ENCODE measurements around the gene LEO1. TPM values are rescaled to one million over a fixed set of nuclear protein-coding genes. Genes with fewer than 3 reads are reported as not detected.
"Not testable (repeated sequence)": the region's sequence is repeated elsewhere in the genome, so short reads cannot be mapped to it uniquely, and the experiment has no call there.

LEO1 gene
- total RNA-seq, 4 donors from 2014 or later, result 7.9 to 14.1 (median 10.5) TPM

GRCh38 chr15:52004806-52005205 is 33.2 kb upstream of the LEO1 start:
- 96% methylated on average over 6 of the region's 6 CpGs for WGBS
- Histone ChIP-seq H3K9me3 (no peaks in the 10 kb centered on the region), H3K36me3 (no peaks in the 10 kb centered on the region), H3K27ac (replicated peaks in 1 of 4) (no peak overlapping the region), H3K27me3 (no peaks in the 10 kb centered on the region), H3K4me3 (no peak overlapping the region), H3K4me1 (peaks cover 0 to 10% (median 0%) of the 10 kb centered on the region in 4 donors)
- no peak for DNase-seq (ENCODE audit: extremely low spot score)
- TF ChIP-seq CTCF (IDR thresholded peaks at IDR 0.05) (no peak), POLR2A (IDR thresholded peaks at IDR 0.05; ENCODE audit: low read depth) (no peak), EP300 (IDR thresholded peaks at IDR 0.05) (no peak), POLR2AphosphoS5 (IDR thresholded peaks at IDR 0.05) (no peak)
- intact Hi-C loops (cut with DNase I), result no loop called here

- DNase-seq (ENCODE audit: extremely low spot score), result no peak
- intact Hi-C loops (cut with DNase I), result no loop called here
- H3K4me1 ChIP-seq, result peaks cover 0 to 10% (median 0%) of the 10 kb centered on the region in 4 donors
- WGBS, result 96% methylated on average over 1 of the region's 1 CpG
- no peak overlapping the region for H3K27ac ChIP-seq (replicated peaks in 1 of 4)
- TF ChIP-seq POLR2AphosphoS5 (IDR thresholded peaks at IDR 0.05) (no peak), CTCF (IDR thresholded peaks at IDR 0.05) (no peak), EP300 (IDR thresholded peaks at IDR 0.05) (no peak), POLR2A (IDR thresholded peaks at IDR 0.05; ENCODE audit: low read depth) (no peak)
- no peaks in the 10 kb centered on the region for H3K27me3 ChIP-seq
- no peaks in the 10 kb centered on the region for H3K9me3 ChIP-seq
- H3K36me3 ChIP-seq, result no peaks in the 10 kb centered on the region
- H3K4me3 ChIP-seq, result no peak overlapping the region
Observed at GRCh38 chr15:52003710-52004109, 32.1 kb upstream of the LEO1 start.

GRCh38 chr15:52003089-52003488 is 31.5 kb upstream of the LEO1 start:
- intact Hi-C loops (cut with DNase I); H3K27ac ChIP-seq (replicated peaks in 1 of 4); H3K9me3 ChIP-seq; H3K27me3 ChIP-seq; H3K36me3 ChIP-seq; H3K4me3 ChIP-seq; DNase-seq (ENCODE audit: extremely low spot score); H3K4me1 ChIP-seq: not testable (repeated sequence)
- WGBS, result 84% methylated on average over 7 of the region's 7 CpGs

- 65% methylated on average over 2 of the region's 2 CpGs for WGBS
- no peak for DNase-seq (ENCODE audit: extremely low spot score)
- peaks cover 0 to 9% (median 0%) of the 10 kb centered on the region in 4 donors for H3K4me1 ChIP-seq
- no peak overlapping the region for H3K4me3 ChIP-seq
- no peaks in the 10 kb centered on the region for H3K27me3 ChIP-seq
- H3K9me3 ChIP-seq, result no peaks in the 10 kb centered on the region
- H3K36me3 ChIP-seq, result no peaks in the 10 kb centered on the region
- TF ChIP-seq POLR2A (IDR thresholded peaks at IDR 0.05; ENCODE audit: low read depth), result no peak
- no peak for TF ChIP-seq POLR2AphosphoS5 (IDR thresholded peaks at IDR 0.05)
- TF ChIP-seq CTCF (IDR thresholded peaks at IDR 0.05), result no peak
- no peak for TF ChIP-seq EP300 (IDR thresholded peaks at IDR 0.05)
- H3K27ac ChIP-seq (replicated peaks in 1 of 4), result no peak overlapping the region
- intact Hi-C loops (cut with DNase I), result no loop called here
Observed at GRCh38 chr15:52002351-52002750, 30.8 kb upstream of the LEO1 start.

GRCh38 chr15:51992953-51993352 is 21.4 kb upstream of the LEO1 start:
- no peaks in the 10 kb centered on the region for H3K9me3 ChIP-seq
- H3K4me1 ChIP-seq, result peaks cover 0 to 4% (median 0%) of the 10 kb centered on the region in 4 donors
- WGBS, result 95% methylated on average over 1 of the region's 1 CpG
- no peaks in the 10 kb centered on the region for H3K36me3 ChIP-seq
- DNase-seq (ENCODE audit: extremely low spot score), result no peak
- intact Hi-C loops (cut with DNase I), result no loop called here
- H3K4me3 ChIP-seq, result no peak overlapping the region
- H3K27ac ChIP-seq (replicated peaks in 1 of 4), result no peak overlapping the region
- H3K27me3 ChIP-seq, result no peaks in the 10 kb centered on the region
- TF ChIP-seq CTCF (IDR thresholded peaks at IDR 0.05) (no peak), POLR2A (IDR thresholded peaks at IDR 0.05; ENCODE audit: low read depth) (no peak), EP300 (IDR thresholded peaks at IDR 0.05) (no peak), POLR2AphosphoS5 (IDR thresholded peaks at IDR 0.05) (no peak)
